ENCODE results near the gene UBQLN3. TPM values are rescaled to one million over a fixed set of nuclear protein-coding genes. Genes with fewer than 3 reads are reported as not detected.

The UBQLN3 gene
- polyA plus RNA-seq, 1 experiment, result 0.05 TPM

GRCh38 chr11:5499671-5500070 is 10.1 kb downstream of the UBQLN3 start:
- CTCF ChIA-PET, result interaction anchor here (2.0 kb wide), 1 partner anchor 24 kb away, joined by 4 read pairs; no protein-coding TSS in a partner anchor
- no peak for DNase-seq (ENCODE audit: low read depth)

DNA sequence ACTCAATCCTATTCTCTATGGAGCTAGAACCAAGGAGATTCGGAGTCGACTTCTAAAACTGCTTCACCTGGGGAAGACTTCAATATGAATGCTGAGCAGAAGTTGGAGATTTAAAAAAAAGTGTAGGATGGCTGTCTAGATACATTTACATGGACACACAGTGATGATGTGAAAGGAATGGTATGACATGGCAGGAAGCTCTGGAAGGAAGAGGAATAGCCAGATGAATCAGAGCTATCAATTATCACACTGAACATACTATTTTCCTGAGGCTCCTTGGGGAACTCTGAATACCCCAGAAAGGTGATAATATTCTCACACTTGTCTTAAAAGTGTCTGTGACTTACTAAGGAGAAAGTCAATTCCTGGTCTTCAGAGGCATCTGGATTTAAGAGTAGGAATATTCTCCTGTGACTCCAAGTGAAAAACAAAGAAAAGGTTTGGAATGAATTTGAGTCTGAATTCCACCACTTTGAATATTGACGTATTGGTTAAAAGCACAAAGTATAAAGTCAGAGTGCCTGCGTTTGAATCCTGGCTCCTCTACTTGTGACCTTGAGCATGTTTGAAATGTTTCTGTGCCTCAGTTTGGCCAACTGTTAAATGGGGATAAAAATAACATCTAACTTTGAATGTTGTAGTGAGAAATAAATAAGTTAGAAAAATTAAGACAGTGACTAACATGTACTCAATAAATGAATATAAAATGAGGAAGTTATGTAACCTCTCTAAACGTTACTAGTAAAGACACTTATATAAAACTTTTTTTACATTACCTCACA is 20.0 kb downstream of the UBQLN3 start:
- TF ChIP-seq, protein P1, sequence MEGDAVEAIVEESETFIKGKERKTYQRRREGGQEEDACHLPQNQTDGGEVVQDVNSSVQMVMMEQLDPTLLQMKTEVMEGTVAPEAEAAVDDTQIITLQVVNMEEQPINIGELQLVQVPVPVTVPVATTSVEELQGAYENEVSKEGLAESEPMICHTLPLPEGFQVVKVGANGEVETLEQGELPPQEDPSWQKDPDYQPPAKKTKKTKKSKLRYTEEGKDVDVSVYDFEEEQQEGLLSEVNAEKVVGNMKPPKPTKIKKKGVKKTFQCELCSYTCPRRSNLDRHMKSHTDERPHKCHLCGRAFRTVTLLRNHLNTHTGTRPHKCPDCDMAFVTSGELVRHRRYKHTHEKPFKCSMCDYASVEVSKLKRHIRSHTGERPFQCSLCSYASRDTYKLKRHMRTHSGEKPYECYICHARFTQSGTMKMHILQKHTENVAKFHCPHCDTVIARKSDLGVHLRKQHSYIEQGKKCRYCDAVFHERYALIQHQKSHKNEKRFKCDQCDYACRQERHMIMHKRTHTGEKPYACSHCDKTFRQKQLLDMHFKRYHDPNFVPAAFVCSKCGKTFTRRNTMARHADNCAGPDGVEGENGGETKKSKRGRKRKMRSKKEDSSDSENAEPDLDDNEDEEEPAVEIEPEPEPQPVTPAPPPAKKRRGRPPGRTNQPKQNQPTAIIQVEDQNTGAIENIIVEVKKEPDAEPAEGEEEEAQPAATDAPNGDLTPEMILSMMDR (IDR thresholded peaks at IDR 0.05; ENCODE audit: insufficient read depth, low read depth, low read length), result no peak
- ChIA-PET CTCF (no interaction called here), POLR2A (no interaction called here)
- Histone ChIP-seq H3K4me3 (ENCODE audit: low read depth, low read length) (no peak overlapping the region), H3K27me3 (ENCODE audit: control insufficient read depth, insufficient read depth, low read length) (no peaks in the 10 kb centered on the region; the same call in none of the 2 replicates), H3K36me3 (ENCODE audit: control insufficient read depth, insufficient read depth, low read length) (no peaks in the 10 kb centered on the region)
- no peak for DNase-seq (ENCODE audit: low read depth)

More at GRCh38 chr11:5499671-5500070, 10.1 kb downstream of the UBQLN3 start:
- POLR2A ChIA-PET, result no interaction called here
- Histone ChIP-seq H3K4me3 (ENCODE audit: low read depth, low read length) (no peak overlapping the region), H3K27me3 (ENCODE audit: control insufficient read depth, insufficient read depth, low read length) (no peaks in the 10 kb centered on the region), H3K36me3 (ENCODE audit: control insufficient read depth, insufficient read depth, low read length) (no peaks in the 10 kb centered on the region)
- TF ChIP-seq, protein P1 (IDR thresholded peaks at IDR 0.05; ENCODE audit: insufficient read depth, low read depth, low read length), result no peak

GRCh38 chr11:5488798-5489399 is 20.9 kb downstream of the UBQLN3 start:
- CTCF ChIA-PET, result no interaction called here
- TF ChIP-seq, protein P1 (IDR thresholded peaks at IDR 0.05; ENCODE audit: insufficient read depth, low read depth, low read length), result no peak

DNA sequence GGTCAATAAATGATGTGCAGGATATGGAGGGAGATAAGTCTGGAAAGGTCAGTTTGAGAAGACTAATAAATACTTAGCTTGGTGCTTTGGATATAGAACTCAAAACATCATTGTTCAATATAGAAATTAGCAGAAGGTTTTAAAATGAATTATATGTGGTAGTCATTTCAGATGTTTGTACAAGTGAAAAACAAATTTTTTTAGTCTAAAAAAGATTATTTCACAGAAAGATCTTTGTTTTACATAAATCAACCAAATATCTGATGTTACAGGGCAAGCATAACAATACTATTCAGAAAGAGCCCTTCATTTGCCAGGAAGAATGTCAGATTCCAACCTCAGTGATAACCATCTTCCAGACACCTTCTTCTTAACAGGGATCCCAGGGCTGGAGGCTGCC is 21.4 kb downstream of the UBQLN3 start, which contains the start of gene OR52D1:
OR52D1 (plus strand) TSS at position 301 of the 400 bp plus-strand sequence; CDS start at position 323, 22 bp downstream.
- H3K4me3 ChIP-seq (ENCODE audit: low read depth, low read length), result no peak within 1 kb of the TSS
- POLR2A ChIA-PET, result no interaction called here
- DNase-seq (ENCODE audit: low read depth), result no peak

More at GRCh38 chr11:5488798-5489399, 20.9 kb downstream of the UBQLN3 start:
- Histone ChIP-seq H3K27me3 (ENCODE audit: control insufficient read depth, insufficient read depth, low read length) (no peaks in the 10 kb centered on the region; the same call in none of the 2 replicates), H3K4me3 (ENCODE audit: low read depth, low read length) (no peak overlapping the region), H3K36me3 (ENCODE audit: control insufficient read depth, insufficient read depth, low read length) (no peaks in the 10 kb centered on the region)
- no peak for DNase-seq (ENCODE audit: low read depth)
- POLR2A ChIA-PET, result no interaction called here

GRCh38 chr11:5486421-5486820 is 23.3 kb downstream of the UBQLN3 start:
- no peak for DNase-seq (ENCODE audit: low read depth)
- H3K27me3 ChIP-seq (ENCODE audit: control insufficient read depth, insufficient read depth, low read length), result no peaks in the 10 kb centered on the region; the same call in none of the 2 replicates
- CTCF ChIA-PET, result interaction anchor here (2.6 kb wide), 1 partner anchor 10 kb away, joined by 12 read pairs; no protein-coding TSS in a partner anchor
- H3K4me3 ChIP-seq (ENCODE audit: low read depth, low read length), result no peak overlapping the region
- H3K36me3 ChIP-seq (ENCODE audit: control insufficient read depth, insufficient read depth, low read length), result no peaks in the 10 kb centered on the region
- TF ChIP-seq, protein P1 (IDR thresholded peaks at IDR 0.05; ENCODE audit: insufficient read depth, low read depth, low read length), result no peak
- POLR2A ChIA-PET, result no interaction called here

More for the DNA sequence above, 21.4 kb downstream of the UBQLN3 start, which contains the start of gene OR52D1:
- CTCF ChIA-PET, result no interaction called here
- Histone ChIP-seq H3K27me3 (ENCODE audit: control insufficient read depth, insufficient read depth, low read length) (no peaks in the 10 kb centered on the region; the same call in none of the 2 replicates), H3K36me3 (ENCODE audit: control insufficient read depth, insufficient read depth, low read length) (no peaks in the 10 kb centered on the region)
- TF ChIP-seq, protein P1 (IDR thresholded peaks at IDR 0.05; ENCODE audit: insufficient read depth, low read depth, low read length), result no peak

Measured in BJ (cell line).